ENCODE data around the gene LRRFIP2. TPM values are rescaled to one million over a fixed set of nuclear protein-coding genes. Genes with fewer than 3 reads are reported as not detected.

The LRRFIP2 gene
- total and polyA plus RNA-seq, 9 donors: 35.5 to 81.1 (median 48.3) TPM

- intact Hi-C loops (cut with DNase I): no loop called here
- H3K27ac ChIP-seq: no peak overlapping the region
- no peak overlapping the region for H3K4me3 ChIP-seq
- H3K27me3 ChIP-seq: no peaks in the 10 kb centered on the region
- H3K4me1 ChIP-seq (ENCODE audit: insufficient read depth): peaks cover 4% of the 10 kb centered on the region
- H3K36me3 ChIP-seq: no peaks in the 10 kb centered on the region
- TF ChIP-seq POLR2A (IDR thresholded peaks at IDR 0.05) (no peak), CTCF (IDR thresholded peaks at IDR 0.05) (no peak), EP300 (IDR thresholded peaks at IDR 0.05) (no peak)
- H3K9me3 ChIP-seq: no peaks in the 10 kb centered on the region
- no peak for DNase-seq
- 17 to 25% (median 22%) methylated on average over 1 of the region's 1 CpG for WGBS, 3 donors
Measured at GRCh38 chr3:37170060-37170459, 4.3 kb downstream of the LRRFIP2 start.

GRCh38 chr3:37168896-37169295 lies 5.5 kb downstream of the LRRFIP2 start:
- Histone ChIP-seq H3K4me1 (ENCODE audit: insufficient read depth) (peaks cover 4% of the 10 kb centered on the region), H3K36me3 (no peaks in the 10 kb centered on the region), H3K9me3 (no peaks in the 10 kb centered on the region), H3K4me3 (no peak overlapping the region), H3K27ac (no peak overlapping the region), H3K27me3 (no peaks in the 10 kb centered on the region)
- DNase-seq: no peak
- 82 to 83% (median 83%) methylated on average over 1 of the region's 1 CpG for WGBS, 3 donors
- intact Hi-C loops (cut with DNase I): no loop called here
- TF ChIP-seq EP300 (IDR thresholded peaks at IDR 0.05) (no peak), POLR2A (IDR thresholded peaks at IDR 0.05) (no peak), CTCF (IDR thresholded peaks at IDR 0.05) (no peak)

GRCh38 chr3:37163262-37164015 lies 10.9 kb downstream of the LRRFIP2 start:
- 78 to 80% (median 79%) methylated on average over 3 of the region's 3 CpGs for WGBS, 3 donors
- Histone ChIP-seq H3K9me3 (no peaks in the 10 kb centered on the region), H3K4me1 (ENCODE audit: insufficient read depth) (peaks cover 10% of the 10 kb centered on the region), H3K27ac (no peak overlapping the region), H3K4me3 (no peak overlapping the region), H3K36me3 (no peaks in the 10 kb centered on the region), H3K27me3 (no peaks in the 10 kb centered on the region)
- DNase-seq: no peak
- intact Hi-C loops (cut with DNase I): no loop called here
- TF ChIP-seq CTCF (IDR thresholded peaks at IDR 0.05): no peak
- no peak for TF ChIP-seq EP300 (IDR thresholded peaks at IDR 0.05)
- no peak for TF ChIP-seq POLR2A (IDR thresholded peaks at IDR 0.05)

- WGBS, 3 donors: 17 to 58% (median 26%) methylated on average over 3 of the region's 3 CpGs
- Histone ChIP-seq H3K27ac (no peak overlapping the region), H3K4me1 (ENCODE audit: insufficient read depth) (peaks cover 11% of the 10 kb centered on the region), H3K27me3 (no peaks in the 10 kb centered on the region), H3K4me3 (no peak overlapping the region), H3K9me3 (no peaks in the 10 kb centered on the region), H3K36me3 (no peaks in the 10 kb centered on the region)
- no peak for TF ChIP-seq CTCF (IDR thresholded peaks at IDR 0.05)
- no peak for TF ChIP-seq EP300 (IDR thresholded peaks at IDR 0.05)
- no peak for TF ChIP-seq POLR2A (IDR thresholded peaks at IDR 0.05)
- intact Hi-C loops (cut with DNase I): no loop called here
- no peak for DNase-seq
Measured at GRCh38 chr3:37162501-37163245, 11.7 kb downstream of the LRRFIP2 start.

All from ovary (tissue), 9 donors.